K562 (cell line): Measurements from ENCODE around the gene KCNJ5. TPM values are rescaled to one million over a fixed set of nuclear protein-coding genes. Genes with fewer than 3 reads are reported as not detected.

ENCODE experiments used
- ATAC-seq: fragments of 200-7000 bp; cut with Tn5 transposase; 3 replicates; pipeline ENCODE4 v1.9.1; 2020; ENCODE audit warnings: moderate library complexity
- BruUV-seq: library from RNA; stranded (reverse); fragments of 400-500 nt; replicated peaks from 2 replicates; lab custom pipeline; 2021; lab: Mats Ljungman, UMichigan
- CTCF ChIA-PET: fragments of 300-600 bp; formaldehyde crosslinking; extraction: SDS; loops from one replicate; lab custom pipeline; 2021; ENCODE audit warnings: low intra/inter-chr PET ratio; lab: Yijun Ruan, JAX
- POLR2A ChIA-PET: fragments of 300-600, 350-650 bp; sonication (Branson Sonifier 250); formaldehyde crosslinking; extraction: SDS; loops from one replicate; lab custom pipeline; 2021; ENCODE audit warnings: antibody characterized with exemption, inconsistent platforms; lab: Yijun Ruan, JAX
- DNase-seq, 4 experiments: peaks; one replicate each; pipeline versions ENCODE4 v3.0.0 to v3.0.0-alpha.2; 2011 to 2018; ENCODE audit warnings: low spot score in 3 of 4, mixed read lengths in 3 of 4; ENCODE audit errors: extremely low read depth in 1 of 4
- FAIRE-seq: peaks from 2 replicates; lab custom pipeline; 2011; peaks lifted over from hg19 to GRCh38; lab: Jason Lieb, UNC
- H2AFZ ChIP-seq: 2 replicates; pipeline ENCODE4 v1.6.0; 2011; ENCODE audit warnings: low read depth, low read length, control low read depth, inconsistent platforms
- H3K27ac ChIP-seq: fragments of 200-600 bp; 3 replicates; pipeline ENCODE4 v1.8.0; 2011; ENCODE audit warnings: low read depth, mild to moderate bottlenecking, control low read depth, inconsistent platforms, low read length, moderate library complexity, mixed read lengths; ENCODE audit errors: extremely low read depth
- H3K27me3 ChIP-seq, 2 experiments: fragments of 300-600 bp in 1 of 2; 2 replicates in 1 of 2; 3 replicates in 1 of 2; pipeline versions ENCODE4 v1.6.0 to v1.8.0; 2011; ENCODE audit warnings: inconsistent platforms in 2 of 2, low read length in 2 of 2, mild to moderate bottlenecking in 1 of 2, mixed read lengths in 1 of 2, moderate library complexity in 1 of 2; ENCODE audit not compliant: control insufficient read depth in 2 of 2, insufficient read depth in 2 of 2
- H3K36me3 ChIP-seq: fragments of 300-600 bp; 3 replicates; pipeline ENCODE4 v1.8.0; 2011; ENCODE audit warnings: mild to moderate bottlenecking, low read length, inconsistent platforms; ENCODE audit not compliant: control insufficient read depth, insufficient read depth
- H3K4me1 ChIP-seq, 2 experiments: fragments of 200-600 bp in 1 of 2; replicated peaks in 1 of 2; 2 replicates in 1 of 2; 3 replicates in 1 of 2; pipeline versions ENCODE4 v1.5.1 to v1.8.0; 2011; ENCODE audit warnings: inconsistent platforms in 2 of 2, low read length in 2 of 2, mild to moderate bottlenecking in 1 of 2, mixed read lengths in 1 of 2, moderate library complexity in 1 of 2; ENCODE audit not compliant: control insufficient read depth in 2 of 2, insufficient read depth in 2 of 2
- H3K4me2 ChIP-seq: 2 replicates; pipeline ENCODE4 v1.6.1; 2011; ENCODE audit warnings: low read length, control low read depth, inconsistent platforms, mixed read lengths; ENCODE audit not compliant: insufficient read depth
- H3K4me3 ChIP-seq: fragments of 200-600 bp; sonication (generic), shearing (Covaris generic); 2 replicates; pipeline ENCODE4 v1.5.1; 2016; ENCODE audit warnings: control low read depth, inconsistent platforms
- H3K79me2 ChIP-seq: fragments of 200-600 bp; 3 replicates; pipeline ENCODE4 v1.8.0; 2011; ENCODE audit warnings: low read length, inconsistent platforms; ENCODE audit not compliant: control insufficient read depth, insufficient read depth
- H3K9ac ChIP-seq, 2 experiments: 2 replicates each; pipeline versions ENCODE4 v1.6.0 to v1.6.1; 2011; ENCODE audit warnings: low read depth in 2 of 2, low read length in 2 of 2, control low read depth in 1 of 2, inconsistent platforms in 1 of 2, mild to moderate bottlenecking in 1 of 2, mixed read lengths in 1 of 2; ENCODE audit not compliant: insufficient read depth in 1 of 2
- H3K9me1 ChIP-seq: one replicate; pipeline ENCODE4 v1.6.0; 2011; ENCODE audit warnings: inconsistent platforms, mild to moderate bottlenecking, low read length, moderate library complexity; ENCODE audit not compliant: control insufficient read depth, insufficient read depth
- H3K9me3 ChIP-seq: replicated peaks from 2 replicates; pipeline ENCODE4 v1.5.1; 2011; ENCODE audit warnings: low read depth, low read length, inconsistent platforms; ENCODE audit not compliant: control insufficient read depth, insufficient read depth
- H4K20me1 ChIP-seq: replicated peaks from 2 replicates; pipeline ENCODE4 v1.6.1; 2011; ENCODE audit warnings: low read length, inconsistent platforms, mixed read lengths; ENCODE audit not compliant: control insufficient read depth, insufficient read depth
- CC2D1A ChIP-seq: fragments of 450-650 bp; IDR thresholded peaks from 2 replicates; pipeline ENCODE4 v1.6.1; 2017; ENCODE audit warnings: mild to moderate bottlenecking
- E2F1 ChIP-seq: sonication (generic); formaldehyde crosslinking; IDR thresholded peaks from 2 replicates; pipeline ENCODE4 v1.8.1; 2023; ENCODE audit warnings: mild to moderate bottlenecking, missing genetic modification reagents, moderate library complexity
- E2F6 ChIP-seq, 2 experiments: IDR thresholded peaks; 2 replicates each; pipeline ENCODE4 v1.6.1; 2011; ENCODE audit warnings: borderline replicate concordance in 1 of 2, control low read depth in 1 of 2, low read depth in 1 of 2, low read length in 1 of 2, mild to moderate bottlenecking in 1 of 2, mixed read lengths in 1 of 2, moderate library complexity in 1 of 2; ENCODE audit not compliant: insufficient read depth in 1 of 2, insufficient read length in 1 of 2, poor library complexity in 1 of 2, severe bottlenecking in 1 of 2; ENCODE audit errors: extremely low read depth in 1 of 2
- FOXP4 ChIP-seq: sonication (generic); formaldehyde crosslinking; IDR thresholded peaks from 2 replicates; pipeline ENCODE4 v1.8.0; 2022; ENCODE audit warnings: mild to moderate bottlenecking, missing genetic modification reagents, borderline replicate concordance
- HDAC2 ChIP-seq: fragments of 450-650 bp; IDR thresholded peaks from 2 replicates; pipeline ENCODE4 v1.6.1; 2016; ENCODE audit warnings: mild to moderate bottlenecking
- KLF6 ChIP-seq: fragments of 250-450 bp; sonication (Bioruptor Pico); IDR thresholded peaks from 2 replicates; pipeline ENCODE4 v1.4.0; 2020; ENCODE audit warnings: mild to moderate bottlenecking, moderate library complexity, borderline replicate concordance
- MEF2A ChIP-seq: IDR thresholded peaks from 2 replicates; pipeline ENCODE4 v1.6.1; 2011; ENCODE audit warnings: low read depth, mild to moderate bottlenecking, low read length, moderate library complexity; ENCODE audit not compliant: control insufficient read depth
- NELFE ChIP-seq: IDR thresholded peaks from 2 replicates; pipeline ENCODE4 v1.6.1; 2011; ENCODE audit warnings: mild to moderate bottlenecking; ENCODE audit not compliant: insufficient read depth, insufficient read length
- NFRKB ChIP-seq: fragments of 450-650 bp; IDR thresholded peaks from 2 replicates; pipeline ENCODE4 v1.6.1; 2016; ENCODE audit warnings: low read depth
- NR0B1 ChIP-seq: fragments of 450-650 bp; IDR thresholded peaks from one replicate; pipeline ENCODE4 v1.6.1; 2018; ENCODE audit warnings: mild to moderate bottlenecking, moderate library complexity; ENCODE audit not compliant: partially characterized antibody
- SIX5 ChIP-seq, 2 experiments: IDR thresholded peaks; 2 replicates each; pipeline ENCODE4 v1.6.1; 2011; ENCODE audit warnings: low read length in 2 of 2, borderline replicate concordance in 1 of 2, low read depth in 1 of 2, mild to moderate bottlenecking in 1 of 2, moderate library complexity in 1 of 2; ENCODE audit not compliant: insufficient read depth in 1 of 2
- TAF15 ChIP-seq: fragments of 200-400 bp; formaldehyde crosslinking; IDR thresholded peaks from 2 replicates; pipeline ENCODE4 v1.6.1; 2017; ENCODE audit warnings: mild to moderate bottlenecking, low read depth, low read length, moderate library complexity
- TBL1XR1 ChIP-seq, 2 experiments: IDR thresholded peaks; 2 replicates each; pipeline ENCODE4 v1.6.1; 2012; ENCODE audit warnings: improper control_type of control experiment in 2 of 2, low read length in 2 of 2, mild to moderate bottlenecking in 1 of 2
- ZC3H4 ChIP-seq: sonication (generic); formaldehyde crosslinking; IDR thresholded peaks from 2 replicates; pipeline ENCODE4 v1.9.0; 2021; ENCODE audit warnings: missing genetic modification reagents, borderline replicate concordance
- ZFP30 ChIP-seq: fragments of 250-450 bp; sonication (Bioruptor Pico); IDR thresholded peaks from 2 replicates; pipeline ENCODE4 v1.8.0; 2022; ENCODE audit warnings: moderate library complexity, mild to moderate bottlenecking, inconsistent platforms, borderline replicate concordance
- ZNF444 ChIP-seq: fragments of 250-450 bp; sonication (Bioruptor Pico); IDR thresholded peaks from 2 replicates; pipeline ENCODE4 v1.4.0; 2020; ENCODE audit warnings: mild to moderate bottlenecking, moderate library complexity
- ZNF778 ChIP-seq: fragments of 450-650 bp; formaldehyde crosslinking; IDR thresholded peaks from 2 replicates; pipeline ENCODE4 v1.4.0; 2020; ENCODE audit warnings: mild to moderate bottlenecking, moderate library complexity
- WGBS: fragments of 100-300 bp; shearing (Covaris generic); methylation state at CpG from one replicate; pipeline ENCODE4 v1.1.6; 2016; ENCODE audit warnings: low coverage, mixed read lengths; ENCODE audit not compliant: insufficient coverage; ENCODE audit errors: missing lambda C conversion rate; 5-methylcytosine and 5-hydroxymethylcytosine counted together
- in situ Hi-C: fragments of 300-500 bp; cut with MboI; formaldehyde crosslinking; loops from 4 replicates; pipeline ENCODE4 v1.15.0; 2018; ENCODE audit warnings: inconsistent platforms, mixed read lengths
- intact Hi-C: fragments of 100-400 bp; cut with micrococcal nuclease; formaldehyde crosslinking; loops from 2 replicates; pipeline ENCODE4 v1.14.2; 2022
- polyA plus RNA-seq, 8 experiments: library from polyadenylated mRNA; depleted of rRNA in 4 of 8; stranded (reverse) in 5 of 8; unstranded in 3 of 8; fragments of >200 nt; fragmentation: Nextera tagmentation in 2 of 8; fragmentation: Illumina TruSeq in 1 of 8; extraction: Ambion mirVana in 2 of 8; extraction: Trizol in 1 of 8; gene quantifications; 2 replicates each; pipeline versions ENCODE4 v1.2.1 to v1.2.3, GENCODE V29; 2011 to 2014; ENCODE audit warnings: inconsistent platforms in 1 of 8, missing spikeins in 1 of 8
- total RNA-seq, 7 experiments: library from RNA; depleted of rRNA in 6 of 7; stranded (reverse); fragments of >200 nt in 6 of 7; fragmentation: Illumina TruSeq in 2 of 7; extraction: Trizol in 2 of 7; gene quantifications; 2 replicates each; pipeline versions ENCODE4 v1.2.1 to v1.2.3, GENCODE V29; 2011 to 2021; ENCODE audit warnings: low replicate concordance in 1 of 7

The KCNJ5 gene
- total and polyA plus RNA-seq, 9 of the 15 experiments (the other 6 are each of a cell fraction or from before 2014, with no cell fraction given) = 0.04 TPM; not detected in 8

GRCh38 chr11:128911239-128911638 lies 20.1 kb downstream of the KCNJ5 start:
- no peak overlapping the region for H3K4me2 ChIP-seq
- ChIA-PET CTCF (no interaction called here), POLR2A (interaction anchor here (0.7 kb wide), 1 partner anchor 23 kb away, joined by 3 read pairs; no protein-coding TSS in a partner anchor)
- peaks cover 0 to 12% of the 10 kb centered on the region in 2 experiments; a peak in 3 of 5 replicates for H3K27me3 ChIP-seq
- no peaks in the 10 kb centered on the region for H3K9me3 ChIP-seq
- no peaks in the 10 kb centered on the region for H3K9me1 ChIP-seq
- no peaks in the 10 kb centered on the region; the same call in 1 of the 2 replicates for H4K20me1 ChIP-seq
- H3K36me3 ChIP-seq = no peaks in the 10 kb centered on the region
- in situ Hi-C loops (no loop called here), intact Hi-C loops (no loop called here)
- 4% methylated on average over 17 of the region's 17 CpGs for WGBS
- no peak overlapping the region for H2AFZ ChIP-seq
- no TSS peak for BruUV-seq
- H3K4me1 ChIP-seq = no peaks in the 10 kb centered on the region
- H3K27ac ChIP-seq = no peak overlapping the region
- no peak for DNase-seq
- ATAC-seq = no peak
- FAIRE-seq = no peak
- no peaks in the 10 kb centered on the region for H3K79me2 ChIP-seq
- no peak overlapping the region for H3K4me3 ChIP-seq
- no peak overlapping the region for H3K9ac ChIP-seq
- TF ChIP-seq ZNF444 (CRISPR knock-in tag) (no peak), NR0B1 (no peak), KLF6 (CRISPR knock-in tag) (no peak), SIX5 (IDR thresholded peaks at IDR 0.05; ENCODE audit: borderline replicate concordance in 1 of 2, insufficient read depth in 1 of 2, low read depth in 1 of 2, low read length in 2 of 2) (no peak), HDAC2 (no peak), CC2D1A (no peak), FOXP4 (CRISPR knock-in tag) (no peak), ZFP30 (no peak), TBL1XR1 (IDR thresholded peaks at IDR 0.05; ENCODE audit: low read length in 2 of 2) (no peak), ZNF778 (CRISPR knock-in tag) (no peak), E2F6 (IDR thresholded peaks at IDR 0.05; ENCODE audit: borderline replicate concordance in 1 of 2, extremely low read depth in 1 of 2, insufficient read depth in 1 of 2, insufficient read length in 1 of 2, low read depth in 1 of 2, low read length in 1 of 2, poor library complexity in 1 of 2, severe bottlenecking in 1 of 2) (no peak), TAF15 (no peak), ZC3H4 (CRISPR knock-in tag) (no peak), NELFE (no peak), NFRKB (no peak), MEF2A (no peak), E2F1 (no peak)
